ENCODE results near the gene PTPN4.

Gene PTPN4

DNA sequence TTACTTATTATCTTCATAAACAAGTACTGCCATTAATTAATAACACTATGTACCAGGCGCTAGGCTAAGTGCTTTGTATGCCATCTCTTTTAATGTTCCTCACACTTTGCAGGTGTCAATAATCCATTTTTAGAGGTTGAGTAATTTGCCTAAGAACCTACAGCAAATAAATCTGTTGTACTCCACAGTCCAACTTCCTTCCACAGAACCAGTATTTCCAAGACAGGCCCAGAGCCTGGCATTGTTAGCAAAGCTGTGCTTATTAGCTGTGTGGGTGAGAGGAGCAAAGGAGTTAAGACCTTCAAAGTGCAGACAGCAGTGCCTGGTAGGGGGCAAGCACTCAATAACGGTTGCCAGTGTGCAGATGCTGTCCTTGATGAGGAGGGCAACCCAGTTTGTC lies 14.2 kb upstream of the PTPN4 start:
- H3K4me3 Mint-ChIP-seq: no peak overlapping the region
- no peaks in the 10 kb centered on the region for H3K9me3 Mint-ChIP-seq
- TF ChIP-seq, protein P1, sequence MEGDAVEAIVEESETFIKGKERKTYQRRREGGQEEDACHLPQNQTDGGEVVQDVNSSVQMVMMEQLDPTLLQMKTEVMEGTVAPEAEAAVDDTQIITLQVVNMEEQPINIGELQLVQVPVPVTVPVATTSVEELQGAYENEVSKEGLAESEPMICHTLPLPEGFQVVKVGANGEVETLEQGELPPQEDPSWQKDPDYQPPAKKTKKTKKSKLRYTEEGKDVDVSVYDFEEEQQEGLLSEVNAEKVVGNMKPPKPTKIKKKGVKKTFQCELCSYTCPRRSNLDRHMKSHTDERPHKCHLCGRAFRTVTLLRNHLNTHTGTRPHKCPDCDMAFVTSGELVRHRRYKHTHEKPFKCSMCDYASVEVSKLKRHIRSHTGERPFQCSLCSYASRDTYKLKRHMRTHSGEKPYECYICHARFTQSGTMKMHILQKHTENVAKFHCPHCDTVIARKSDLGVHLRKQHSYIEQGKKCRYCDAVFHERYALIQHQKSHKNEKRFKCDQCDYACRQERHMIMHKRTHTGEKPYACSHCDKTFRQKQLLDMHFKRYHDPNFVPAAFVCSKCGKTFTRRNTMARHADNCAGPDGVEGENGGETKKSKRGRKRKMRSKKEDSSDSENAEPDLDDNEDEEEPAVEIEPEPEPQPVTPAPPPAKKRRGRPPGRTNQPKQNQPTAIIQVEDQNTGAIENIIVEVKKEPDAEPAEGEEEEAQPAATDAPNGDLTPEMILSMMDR (IDR thresholded peaks at IDR 0.05; ENCODE audit: unreplicated experiment in 3 of 3): no peak
- no peaks in the 10 kb centered on the region for H3K36me3 Mint-ChIP-seq (ENCODE audit: low read depth)
- H3K4me1 Mint-ChIP-seq: no peaks in the 10 kb centered on the region
- peaks cover 21% of the 10 kb centered on the region for H3K27me3 Mint-ChIP-seq (ENCODE audit: low read depth)
- no peak overlapping the region for H3K27ac Mint-ChIP-seq

DNA sequence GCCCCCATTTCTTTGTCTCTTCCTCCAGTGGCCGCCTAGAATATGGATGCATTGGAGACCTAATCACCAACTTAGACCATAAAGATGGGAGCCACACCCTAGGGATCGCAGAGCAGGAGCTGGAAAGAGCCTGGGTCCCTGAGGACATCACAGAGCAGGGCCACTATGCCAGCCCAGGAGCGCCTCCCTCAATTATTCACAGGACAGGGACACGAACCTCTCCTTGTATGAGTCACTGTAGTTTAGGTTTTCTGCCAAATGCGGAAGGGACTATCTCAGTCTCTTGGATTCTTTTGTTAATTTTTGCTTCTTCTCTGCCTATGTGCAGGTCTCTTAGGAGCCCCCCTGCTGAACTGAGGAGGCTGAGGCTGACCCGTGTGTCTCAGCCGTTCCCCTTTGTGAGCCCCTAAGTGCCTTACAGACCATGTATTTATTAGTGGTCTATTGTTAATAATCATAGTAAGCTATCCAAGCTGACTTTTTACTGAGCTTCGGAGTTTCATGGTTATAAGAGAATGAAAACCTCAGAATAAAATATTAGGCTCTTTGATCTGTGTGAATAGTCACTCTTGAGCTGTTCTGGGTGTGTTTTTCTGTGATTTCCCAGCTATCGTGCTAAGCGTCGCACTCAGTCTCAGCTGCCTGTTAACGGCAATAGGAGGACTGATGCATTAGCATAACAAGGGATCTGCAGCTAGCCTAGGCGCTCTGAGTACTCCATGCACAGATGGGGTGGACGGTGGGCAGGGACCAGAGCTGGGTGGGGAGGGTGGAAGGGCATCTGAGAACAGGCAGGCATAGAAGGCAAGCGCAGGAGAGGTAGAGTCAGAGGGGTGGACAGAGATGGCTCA lies 12.7 kb upstream of the PTPN4 start:
- Mint-ChIP-seq H3K9me3 (no peaks in the 10 kb centered on the region), H3K4me3 (no peak overlapping the region), H3K27me3 (ENCODE audit: low read depth) (peaks cover 24% of the 10 kb centered on the region), H3K27ac (no peak overlapping the region), H3K4me1 (no peaks in the 10 kb centered on the region), H3K36me3 (ENCODE audit: low read depth) (no peaks in the 10 kb centered on the region)
- TF ChIP-seq, protein P1 (IDR thresholded peaks at IDR 0.05; ENCODE audit: unreplicated experiment in 3 of 3): no peak

DNA sequence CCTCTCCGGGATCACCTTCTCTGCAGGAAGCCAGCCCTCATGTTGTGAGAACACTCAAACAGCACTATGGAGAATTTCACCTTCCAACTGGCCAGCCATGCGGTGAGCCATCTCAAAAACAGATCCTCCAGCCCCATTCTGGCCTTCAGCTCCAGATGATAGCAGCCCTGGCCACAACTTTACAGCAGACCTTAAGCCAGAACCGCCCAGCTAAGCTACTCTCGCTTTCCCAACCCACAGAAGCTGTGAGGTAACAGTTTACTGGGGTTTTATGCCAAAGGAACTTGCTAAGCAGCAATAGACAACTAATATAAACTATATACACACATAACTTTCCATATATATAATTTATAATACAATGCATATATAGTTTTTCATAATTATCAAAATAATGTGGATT lies 11.6 kb upstream of the PTPN4 start:
- H3K27me3 Mint-ChIP-seq (ENCODE audit: low read depth): peaks cover 25% of the 10 kb centered on the region
- no peak overlapping the region for H3K27ac Mint-ChIP-seq
- TF ChIP-seq, protein P1 (IDR thresholded peaks at IDR 0.05; ENCODE audit: unreplicated experiment in 3 of 3): no peak
- H3K4me1 Mint-ChIP-seq: no peaks in the 10 kb centered on the region
- H3K9me3 Mint-ChIP-seq: no peaks in the 10 kb centered on the region
- H3K36me3 Mint-ChIP-seq (ENCODE audit: low read depth): no peaks in the 10 kb centered on the region
- no peak overlapping the region for H3K4me3 Mint-ChIP-seq

DNA sequence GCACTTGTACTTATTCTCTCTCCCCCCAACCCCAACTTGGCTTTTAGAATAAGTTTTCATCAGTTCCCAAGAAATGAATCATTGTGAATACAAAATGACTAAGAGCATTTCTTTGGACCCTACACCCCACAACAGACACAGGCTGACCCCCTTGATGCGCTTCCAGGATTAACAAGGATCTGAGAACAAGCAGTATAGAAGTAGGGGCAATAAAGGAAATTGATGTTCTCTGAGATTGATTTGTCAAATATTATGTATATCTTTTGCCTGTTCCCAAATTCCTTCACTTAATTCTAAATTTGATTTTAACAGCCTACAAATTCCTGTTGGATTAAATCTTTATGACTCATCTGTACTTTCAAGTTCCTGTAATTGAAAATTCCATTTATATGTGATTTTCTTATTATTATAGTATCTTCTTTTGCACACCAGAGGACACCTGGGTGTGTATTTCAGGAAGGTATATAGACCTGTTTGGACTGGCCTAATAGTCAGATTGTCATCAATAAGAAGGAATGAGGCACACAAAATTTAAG lies 10.2 kb upstream of the PTPN4 start:
- Mint-ChIP-seq H3K4me1 (no peaks in the 10 kb centered on the region), H3K9me3 (no peaks in the 10 kb centered on the region), H3K27me3 (ENCODE audit: low read depth) (peaks cover 25% of the 10 kb centered on the region), H3K36me3 (ENCODE audit: low read depth) (no peaks in the 10 kb centered on the region), H3K4me3 (no peak overlapping the region), H3K27ac (no peak overlapping the region)
- TF ChIP-seq, protein P1 (IDR thresholded peaks at IDR 0.05; ENCODE audit: unreplicated experiment in 3 of 3): no peak

- Mint-ChIP-seq H3K9me3 (no peaks in the 10 kb centered on the region), H3K36me3 (ENCODE audit: low read depth) (no peaks in the 10 kb centered on the region), H3K27ac (no peak overlapping the region), H3K27me3 (ENCODE audit: low read depth) (peaks cover 21% of the 10 kb centered on the region), H3K4me3 (no peak overlapping the region), H3K4me1 (no peaks in the 10 kb centered on the region)
- TF ChIP-seq, protein P1 (IDR thresholded peaks at IDR 0.05; ENCODE audit: unreplicated experiment in 3 of 3): no peak
Measured at GRCh38 chr2:119751706-119752105, 8.0 kb upstream of the PTPN4 start.
